ENCODE results near the gene ATP2C1. TPM values are rescaled to one million over a fixed set of nuclear protein-coding genes. Genes with fewer than 3 reads are reported as not detected.

ATP2C1 gene
- total RNA-seq, 4 donors from 2014 or later = 53.0 to 63.7 (median 60.2) TPM

- H3K4me3 ChIP-seq (ENCODE audit: low read depth, poor library complexity, severe bottlenecking) = no peak overlapping the region
- no peak for DNase-seq (ENCODE audit: low spot score in 2 of 2)
- TF ChIP-seq POLR2A (IDR thresholded peaks at IDR 0.05) = no peak
- no peak for TF ChIP-seq CTCF (IDR thresholded peaks at IDR 0.05)
- intact Hi-C loops (cut with DNase I; ENCODE audit: low total_unique reads) = no loop called here
- WGBS, 2 donors = 71 to 75% methylated on average over 5 of the region's 5 CpGs
Measured at GRCh38 chr3:130990282-130990681, 96.4 kb downstream of the ATP2C1 start.

- TF ChIP-seq POLR2A (IDR thresholded peaks at IDR 0.05) (no peak), CTCF (IDR thresholded peaks at IDR 0.05) (no peak)
- H3K4me3 ChIP-seq (ENCODE audit: low read depth, poor library complexity, severe bottlenecking) = no peak overlapping the region
- WGBS, 2 donors = 96% methylated on average over 5 of the region's 5 CpGs
- intact Hi-C loops (cut with DNase I; ENCODE audit: low total_unique reads) = no loop called here
- no peak for DNase-seq (ENCODE audit: low spot score in 2 of 2)
Measured at GRCh38 chr3:130991126-130991525, 97.2 kb downstream of the ATP2C1 start.

GRCh38 chr3:130992344-130992743 lies 98.5 kb downstream of the ATP2C1 start:
- no peak for DNase-seq (ENCODE audit: low spot score in 2 of 2)
- WGBS, 2 donors = 83 to 90% methylated on average over 3 of the region's 3 CpGs
- TF ChIP-seq CTCF (IDR thresholded peaks at IDR 0.05) (no peak), POLR2A (IDR thresholded peaks at IDR 0.05) (no peak)
- no peak overlapping the region for H3K4me3 ChIP-seq (ENCODE audit: low read depth, poor library complexity, severe bottlenecking)
- intact Hi-C loops (cut with DNase I; ENCODE audit: low total_unique reads) = no loop called here

GRCh38 chr3:130997289-130997688 lies 103.4 kb downstream of the ATP2C1 start:
- TF ChIP-seq CTCF (IDR thresholded peaks at IDR 0.05) (no peak), POLR2A (IDR thresholded peaks at IDR 0.05) (no peak)
- intact Hi-C loops (cut with DNase I; ENCODE audit: low total_unique reads) = no loop called here
- WGBS, 2 donors = 86 to 92% methylated on average over 7 of the region's 7 CpGs
- H3K4me3 ChIP-seq (ENCODE audit: low read depth, poor library complexity, severe bottlenecking) = no peak overlapping the region
- no peak for DNase-seq (ENCODE audit: low spot score in 2 of 2)

GRCh38 chr3:131001071-131001470 lies 107.2 kb downstream of the ATP2C1 start:
- H3K4me3 ChIP-seq (ENCODE audit: low read depth, poor library complexity, severe bottlenecking) = no peak overlapping the region
- DNase-seq (ENCODE audit: low spot score in 2 of 2) = no peak
- no peak for TF ChIP-seq CTCF (IDR thresholded peaks at IDR 0.05)
- no peak for TF ChIP-seq POLR2A (IDR thresholded peaks at IDR 0.05)
- WGBS, 2 donors = 80 to 85% methylated on average over 1 of the region's 1 CpG
- intact Hi-C loops (cut with DNase I; ENCODE audit: low total_unique reads) = no loop called here

- DNase-seq (ENCODE audit: low spot score in 2 of 2) = no peak
- intact Hi-C loops (cut with DNase I; ENCODE audit: low total_unique reads) = no loop called here
- TF ChIP-seq CTCF (IDR thresholded peaks at IDR 0.05) (no peak), POLR2A (IDR thresholded peaks at IDR 0.05) (no peak)
- H3K4me3 ChIP-seq (ENCODE audit: low read depth, poor library complexity, severe bottlenecking) = no peak overlapping the region
- 94 to 95% methylated on average over 1 of the region's 1 CpG for WGBS, 2 donors
Measured at GRCh38 chr3:131004603-131005002, 110.7 kb downstream of the ATP2C1 start.

All from lower leg skin (tissue), 4 donors.